Activated CD8-positive, alpha-beta T cell treated with anti-CD3 and anti-CD28 coated beads for 36 hours (primary cell): ENCODE data around the gene CHRDL1. TPM values are rescaled to one million over a fixed set of nuclear protein-coding genes. Genes with fewer than 3 reads are reported as not detected.
"Not testable (repeated sequence)": the region's sequence is repeated elsewhere in the genome, so short reads cannot be mapped to it uniquely, and the experiment has no call there.

Experiments used
- ATAC-seq: fragments of 200-7000 bp; cut with Tn5 transposase; one replicate; pipeline ENCODE4 v1.10.0; 2021; ENCODE audit warnings: mild to moderate bottlenecking, moderate library complexity
- CTCF ChIA-PET: fragments of 350-600 bp; sonication (Branson Sonifier 250); formaldehyde crosslinking; loops from one replicate; lab custom pipeline; 2021; ENCODE audit warnings: antibody characterized with exemption; lab: Charles Lee
- POLR2A ChIA-PET: fragments of 350-600 bp; sonication (Branson Sonifier 250); formaldehyde crosslinking; loops from one replicate; lab custom pipeline; 2021; ENCODE audit warnings: antibody characterized with exemption; lab: Charles Lee
- DNase-seq: peaks from one replicate; pipeline ENCODE4 v3.0.0-alpha.2; 2020
- H3K27ac Mint-ChIP-seq: one replicate; pipeline ENCODE4 v1.8.0; 2021; ENCODE audit warnings: mild to moderate bottlenecking, mixed read lengths
- H3K27me3 Mint-ChIP-seq: one replicate; pipeline ENCODE4 v1.8.0; 2021; ENCODE audit warnings: mixed read lengths
- H3K36me3 Mint-ChIP-seq: one replicate; pipeline ENCODE4 v1.8.0; 2021; ENCODE audit warnings: low read depth, mixed read lengths
- H3K4me1 Mint-ChIP-seq: one replicate; pipeline ENCODE4 v1.8.0; 2021; ENCODE audit warnings: low read depth, mixed read lengths
- H3K4me3 Mint-ChIP-seq: one replicate; pipeline ENCODE4 v1.8.0; 2021; ENCODE audit warnings: mild to moderate bottlenecking, moderate library complexity, mixed read lengths
- H3K9me3 Mint-ChIP-seq: one replicate; pipeline ENCODE4 v1.8.0; 2021; ENCODE audit warnings: mixed read lengths
- intact Hi-C: fragments of 100-400 bp; cut with micrococcal nuclease; formaldehyde crosslinking; loops from one replicate; pipeline ENCODE4 v1.10.0; 2022
- total RNA-seq, 2 experiments: library from RNA; stranded (reverse); gene quantifications; one replicate each; pipeline ENCODE4 v1.2.3, GENCODE V29; 2021
- TF ChIP-seq, protein P1 (sequence below): fragments of 200-600 bp; IDR thresholded peaks from one replicate; pipeline ENCODE4 v1.8.0; 2022; ENCODE audit warnings: antibody characterized with exemption, mild to moderate bottlenecking

The CHRDL1 gene
- total RNA-seq = not detected

GRCh38 chrX:110795645-110796406 is at the start of gene CHRDL1:
Gene CHRDL1, minus strand, starts transcription at chrX:110795817. Its CDS starts 3,636 bp downstream, at chrX:110792181.
- DNase-seq (peak; percentile 6), ATAC-seq (peak; percentile 27)
- no peaks in the 10 kb centered on the region for H3K36me3 Mint-ChIP-seq
- ChIA-PET POLR2A (no interaction called here), CTCF (no interaction called here)
- intact Hi-C loops = no loop called here
- no peak within 1 kb of the TSS for H3K27ac Mint-ChIP-seq
- H3K27me3 Mint-ChIP-seq = peaks cover 12% of the 10 kb centered on the region
- H3K4me1 Mint-ChIP-seq = peaks cover 2% of the 10 kb centered on the region
- H3K9me3 Mint-ChIP-seq = no peaks in the 10 kb centered on the region
- peak within 1 kb of the TSS; percentile 33 for H3K4me3 Mint-ChIP-seq
- TF ChIP-seq, protein P1, sequence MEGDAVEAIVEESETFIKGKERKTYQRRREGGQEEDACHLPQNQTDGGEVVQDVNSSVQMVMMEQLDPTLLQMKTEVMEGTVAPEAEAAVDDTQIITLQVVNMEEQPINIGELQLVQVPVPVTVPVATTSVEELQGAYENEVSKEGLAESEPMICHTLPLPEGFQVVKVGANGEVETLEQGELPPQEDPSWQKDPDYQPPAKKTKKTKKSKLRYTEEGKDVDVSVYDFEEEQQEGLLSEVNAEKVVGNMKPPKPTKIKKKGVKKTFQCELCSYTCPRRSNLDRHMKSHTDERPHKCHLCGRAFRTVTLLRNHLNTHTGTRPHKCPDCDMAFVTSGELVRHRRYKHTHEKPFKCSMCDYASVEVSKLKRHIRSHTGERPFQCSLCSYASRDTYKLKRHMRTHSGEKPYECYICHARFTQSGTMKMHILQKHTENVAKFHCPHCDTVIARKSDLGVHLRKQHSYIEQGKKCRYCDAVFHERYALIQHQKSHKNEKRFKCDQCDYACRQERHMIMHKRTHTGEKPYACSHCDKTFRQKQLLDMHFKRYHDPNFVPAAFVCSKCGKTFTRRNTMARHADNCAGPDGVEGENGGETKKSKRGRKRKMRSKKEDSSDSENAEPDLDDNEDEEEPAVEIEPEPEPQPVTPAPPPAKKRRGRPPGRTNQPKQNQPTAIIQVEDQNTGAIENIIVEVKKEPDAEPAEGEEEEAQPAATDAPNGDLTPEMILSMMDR = no peak

- TF ChIP-seq, protein P1 = no peak
- no peak for ATAC-seq
- intact Hi-C loops = no loop called here
- Mint-ChIP-seq H3K36me3 (no peaks in the 10 kb centered on the region), H3K27me3 (no peaks in the 10 kb centered on the region), H3K4me1 (no peaks in the 10 kb centered on the region), H3K9me3 (no peaks in the 10 kb centered on the region), H3K27ac (no peak overlapping the region), H3K4me3 (no peak overlapping the region)
- POLR2A ChIA-PET = no interaction called here
- CTCF ChIA-PET = interaction anchor here (3.7 kb wide), 1 partner anchor 10 kb away, joined by 18 read pairs; no protein-coding TSS in a partner anchor
- DNase-seq = no peak
These were observed 41.4 kb upstream of the CHRDL1 start for GRCh38 chrX:110836982-110837381.

DNA sequence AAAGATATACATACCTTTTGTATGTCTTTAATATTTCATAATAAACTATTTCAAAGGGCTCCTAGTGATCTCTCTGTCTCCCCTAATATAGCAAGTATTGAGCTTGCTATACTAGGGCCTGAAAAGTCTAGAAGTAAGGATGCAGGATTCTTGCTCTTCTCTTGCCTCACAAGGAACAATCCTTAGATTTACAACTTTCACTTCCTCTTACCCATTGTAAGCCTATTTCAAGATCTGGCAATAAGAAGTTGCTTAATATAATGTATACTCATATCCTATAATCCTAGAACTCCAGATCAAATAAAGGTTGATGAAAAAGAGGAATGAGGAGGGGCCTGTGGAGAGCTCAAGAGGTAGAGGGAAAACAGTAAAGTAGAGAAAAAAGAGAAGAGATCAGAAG is 40.8 kb upstream of the CHRDL1 start:
- no peaks in the 10 kb centered on the region for H3K4me1 Mint-ChIP-seq
- H3K36me3 Mint-ChIP-seq = no peaks in the 10 kb centered on the region
- no peak overlapping the region for H3K4me3 Mint-ChIP-seq
- POLR2A ChIA-PET = no interaction called here
- no peaks in the 10 kb centered on the region for H3K9me3 Mint-ChIP-seq
- no peak for ATAC-seq
- TF ChIP-seq, protein P1 = no peak
- no peak overlapping the region for H3K27ac Mint-ChIP-seq
- H3K27me3 Mint-ChIP-seq = no peaks in the 10 kb centered on the region
- CTCF ChIA-PET = interaction anchor here (3.7 kb wide), 1 partner anchor 10 kb away, joined by 18 read pairs; no protein-coding TSS in a partner anchor
- intact Hi-C loops = no loop called here
- DNase-seq = no peak

- ChIA-PET CTCF (interaction anchor here (3.7 kb wide), 1 partner anchor 11 kb away, joined by 18 read pairs; no protein-coding TSS in a partner anchor), POLR2A (no interaction called here)
- TF ChIP-seq, protein P1 = no peak
- intact Hi-C loops = no loop called here
- no peak overlapping the region for H3K27ac Mint-ChIP-seq
- no peak for DNase-seq
- no peaks in the 10 kb centered on the region for H3K36me3 Mint-ChIP-seq
- no peaks in the 10 kb centered on the region for H3K9me3 Mint-ChIP-seq
- no peak for ATAC-seq
- no peak overlapping the region for H3K4me3 Mint-ChIP-seq
- no peaks in the 10 kb centered on the region for H3K27me3 Mint-ChIP-seq
- no peaks in the 10 kb centered on the region for H3K4me1 Mint-ChIP-seq
These were observed 40.4 kb upstream of the CHRDL1 start for GRCh38 chrX:110836001-110836400.

DNA sequence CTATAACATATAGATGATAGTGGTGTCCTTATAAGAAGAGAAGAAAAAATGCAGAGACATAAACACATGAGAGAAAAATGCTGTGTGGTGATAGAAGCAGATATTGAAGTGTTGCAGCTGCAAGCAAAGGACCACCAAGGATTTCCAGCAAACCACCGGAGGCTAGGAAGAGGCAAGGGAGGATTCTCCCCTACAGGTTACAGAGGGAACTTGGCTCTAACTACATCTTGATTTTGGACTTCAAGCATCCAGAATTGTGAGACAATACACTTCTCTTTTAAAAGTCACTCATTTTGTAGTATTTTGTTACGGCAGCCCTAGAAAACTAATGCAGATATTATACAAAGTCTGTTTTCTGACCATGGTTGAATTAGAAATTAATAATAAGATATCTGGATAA is 30.4 kb upstream of the CHRDL1 start:
- DNase-seq = no peak
- H3K27me3 Mint-ChIP-seq = no peaks in the 10 kb centered on the region
- H3K27ac Mint-ChIP-seq = no peak overlapping the region
- H3K9me3 Mint-ChIP-seq = no peaks in the 10 kb centered on the region
- TF ChIP-seq, protein P1 = no peak
- intact Hi-C loops = no loop called here
- H3K4me1 Mint-ChIP-seq = no peaks in the 10 kb centered on the region
- POLR2A ChIA-PET = no interaction called here
- no peak overlapping the region for H3K4me3 Mint-ChIP-seq
- no peak for ATAC-seq
- CTCF ChIA-PET = no interaction called here
- no peaks in the 10 kb centered on the region for H3K36me3 Mint-ChIP-seq

DNA sequence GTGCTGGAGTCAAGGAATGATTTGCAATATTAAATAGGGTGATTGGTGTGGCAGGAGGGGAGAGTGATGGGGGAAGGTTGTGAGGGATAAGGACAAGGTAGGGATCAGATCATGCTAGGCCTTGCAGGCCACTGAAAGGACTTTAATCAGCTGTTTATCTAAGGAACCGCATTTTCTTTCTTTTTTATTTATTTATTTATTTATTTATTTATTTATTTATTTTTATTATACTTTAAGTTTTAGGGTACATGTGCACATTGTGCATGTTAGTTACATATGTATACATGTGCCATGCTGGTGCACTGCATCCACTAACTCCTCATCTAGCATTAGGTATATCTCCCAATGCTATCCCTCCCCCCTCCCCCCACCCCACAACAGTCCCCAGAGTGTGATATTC is 20.9 kb upstream of the CHRDL1 start:
- intact Hi-C loops, DNase-seq, H3K4me3 Mint-ChIP-seq, POLR2A ChIA-PET, H3K9me3 Mint-ChIP-seq, H3K27ac Mint-ChIP-seq, CTCF ChIA-PET, ATAC-seq, H3K27me3 Mint-ChIP-seq, H3K36me3 Mint-ChIP-seq, H3K4me1 Mint-ChIP-seq: not testable (repeated sequence)
